ENCODE measurements around the gene GNB1L. TPM values are rescaled to one million over a fixed set of nuclear protein-coding genes. Genes with fewer than 3 reads are reported as not detected.

GNB1L gene
- total RNA-seq, 2 experiments from 2014 or later, result 3.0 to 6.5 TPM

DNA sequence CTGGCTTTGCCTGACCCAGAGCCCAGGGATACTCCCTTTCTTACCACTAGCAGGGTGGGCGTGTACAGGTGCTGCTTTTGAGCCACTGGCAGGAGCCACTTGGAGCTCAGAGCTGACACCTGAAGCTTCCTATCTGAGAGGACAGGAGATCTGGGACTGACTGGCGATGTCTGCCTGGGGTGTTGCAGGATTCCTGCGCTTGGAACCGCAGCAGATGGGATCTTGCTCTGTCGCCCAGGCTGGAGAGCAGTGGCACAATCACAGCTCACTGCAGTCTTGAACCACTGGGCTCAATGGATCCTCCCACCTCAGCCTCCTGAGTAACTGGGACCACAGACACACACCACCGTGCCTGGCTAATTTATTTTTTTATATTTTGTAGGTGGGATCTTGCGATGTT is 113.6 kb downstream of the GNB1L start:
- Mint-ChIP-seq H3K4me1 (ENCODE audit: low read depth) (no peaks in the 10 kb centered on the region), H3K9me3 (no peaks in the 10 kb centered on the region), H3K4me3 (no peak overlapping the region), H3K27me3 (no peaks in the 10 kb centered on the region), H3K27ac (no peak overlapping the region), H3K36me3 (ENCODE audit: low read depth) (no peaks in the 10 kb centered on the region)
- Histone ChIP-seq H3K4me1 (ENCODE audit: insufficient read depth, low read length) (no peaks in the 10 kb centered on the region), H3K27me3 (ENCODE audit: control insufficient read depth in 1 of 2, insufficient read depth in 2 of 2, low read length in 2 of 2) (no peaks in the 10 kb centered on the region), H3K9me3 (ENCODE audit: control insufficient read depth in 1 of 2, insufficient read depth in 1 of 2, low read length in 2 of 2) (no peaks in the 10 kb centered on the region), H3K36me3 (ENCODE audit: insufficient read depth, low read length) (no peaks in the 10 kb centered on the region), H3K4me3 (ENCODE audit: low read length) (no peak overlapping the region), H3K27ac (ENCODE audit: low read depth in 1 of 2, low read length in 2 of 2) (no peak overlapping the region)
- POLR2A ChIA-PET, result no interaction called here
- TF ChIP-seq, protein P1, sequence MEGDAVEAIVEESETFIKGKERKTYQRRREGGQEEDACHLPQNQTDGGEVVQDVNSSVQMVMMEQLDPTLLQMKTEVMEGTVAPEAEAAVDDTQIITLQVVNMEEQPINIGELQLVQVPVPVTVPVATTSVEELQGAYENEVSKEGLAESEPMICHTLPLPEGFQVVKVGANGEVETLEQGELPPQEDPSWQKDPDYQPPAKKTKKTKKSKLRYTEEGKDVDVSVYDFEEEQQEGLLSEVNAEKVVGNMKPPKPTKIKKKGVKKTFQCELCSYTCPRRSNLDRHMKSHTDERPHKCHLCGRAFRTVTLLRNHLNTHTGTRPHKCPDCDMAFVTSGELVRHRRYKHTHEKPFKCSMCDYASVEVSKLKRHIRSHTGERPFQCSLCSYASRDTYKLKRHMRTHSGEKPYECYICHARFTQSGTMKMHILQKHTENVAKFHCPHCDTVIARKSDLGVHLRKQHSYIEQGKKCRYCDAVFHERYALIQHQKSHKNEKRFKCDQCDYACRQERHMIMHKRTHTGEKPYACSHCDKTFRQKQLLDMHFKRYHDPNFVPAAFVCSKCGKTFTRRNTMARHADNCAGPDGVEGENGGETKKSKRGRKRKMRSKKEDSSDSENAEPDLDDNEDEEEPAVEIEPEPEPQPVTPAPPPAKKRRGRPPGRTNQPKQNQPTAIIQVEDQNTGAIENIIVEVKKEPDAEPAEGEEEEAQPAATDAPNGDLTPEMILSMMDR (IDR thresholded peaks at IDR 0.05), result no peak
- DNase-seq (no peak), ATAC-seq (ENCODE audit: poor library complexity) (no peak)
- CTCF ChIA-PET, result interaction anchor here (1.8 kb wide), 1 partner anchor 11 kb away, joined by 5 read pairs; no protein-coding TSS in a partner anchor
- intact Hi-C loops (cut with DNase I, micrococcal nuclease), result no loop called here

DNA sequence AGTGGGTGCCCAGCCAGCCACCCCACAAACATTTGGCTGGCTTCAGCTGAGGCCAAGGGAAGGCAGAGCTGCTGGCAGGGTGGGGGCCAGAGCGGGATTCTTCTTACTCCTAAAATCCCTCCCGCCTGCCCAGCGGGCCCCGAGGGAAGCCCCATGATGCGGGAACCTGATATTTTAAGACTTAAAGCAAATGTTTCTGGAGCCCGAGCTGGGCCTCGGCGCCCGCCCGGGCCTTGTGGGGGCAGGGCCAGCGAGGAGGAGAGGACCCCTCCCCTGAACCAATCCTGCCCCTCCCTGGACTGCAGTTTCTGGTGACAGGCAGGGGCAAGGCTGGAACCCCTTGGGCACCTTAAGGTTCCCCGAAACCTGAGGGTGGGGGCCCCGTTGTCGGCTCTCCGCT is 114.1 kb downstream of the GNB1L start:
- H3K9me3 Mint-ChIP-seq, result no peaks in the 10 kb centered on the region
- H3K27ac Mint-ChIP-seq, result no peak overlapping the region
- Histone ChIP-seq H3K27ac (ENCODE audit: low read depth in 1 of 2, low read length in 2 of 2) (no peak overlapping the region), H3K4me3 (ENCODE audit: low read length) (no peak overlapping the region), H3K4me1 (ENCODE audit: insufficient read depth, low read length) (no peaks in the 10 kb centered on the region), H3K9me3 (ENCODE audit: control insufficient read depth in 1 of 2, insufficient read depth in 1 of 2, low read length in 2 of 2) (no peaks in the 10 kb centered on the region), H3K36me3 (ENCODE audit: insufficient read depth, low read length) (no peaks in the 10 kb centered on the region), H3K27me3 (ENCODE audit: control insufficient read depth in 1 of 2, insufficient read depth in 2 of 2, low read length in 2 of 2) (no peaks in the 10 kb centered on the region)
- ChIA-PET CTCF (interaction anchor here (1.8 kb wide), 1 partner anchor 10 kb away, joined by 5 read pairs; no protein-coding TSS in a partner anchor), POLR2A (no interaction called here)
- ATAC-seq (ENCODE audit: poor library complexity) (no peak), DNase-seq (no peak)
- no peaks in the 10 kb centered on the region for H3K4me1 Mint-ChIP-seq (ENCODE audit: low read depth)
- TF ChIP-seq, protein P1 (IDR thresholded peaks at IDR 0.05), result no peak
- H3K36me3 Mint-ChIP-seq (ENCODE audit: low read depth), result no peaks in the 10 kb centered on the region
- intact Hi-C loops (cut with DNase I, micrococcal nuclease), result no loop called here
- H3K4me3 Mint-ChIP-seq, result no peak overlapping the region
- H3K27me3 Mint-ChIP-seq, result no peaks in the 10 kb centered on the region

DNA sequence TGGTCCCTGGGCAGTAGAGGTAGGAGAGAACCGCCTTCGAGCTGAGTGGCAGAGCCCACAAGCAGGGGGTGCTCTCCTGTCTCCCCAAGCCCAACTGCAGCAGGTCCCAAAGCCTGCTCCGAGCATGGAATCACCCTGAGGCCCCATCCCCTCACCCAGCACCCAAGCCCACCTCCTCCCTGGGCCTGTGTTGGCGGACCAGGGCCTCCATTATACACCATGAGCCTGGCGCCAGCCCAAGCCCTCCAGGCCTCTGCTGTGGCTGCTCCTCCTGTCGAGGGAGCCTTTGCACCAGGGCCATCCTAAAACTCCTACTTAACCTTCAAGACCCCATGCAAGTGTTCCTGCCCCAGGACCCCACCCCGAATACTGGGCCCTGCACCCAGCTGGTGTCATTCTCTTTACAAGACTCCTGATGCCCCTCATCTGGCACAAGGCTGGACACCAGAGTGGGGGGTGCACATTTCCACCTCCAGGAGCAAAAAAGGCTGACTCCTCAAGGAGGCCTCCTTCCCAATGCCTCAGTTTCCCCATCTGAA is 114.7 kb downstream of the GNB1L start:
- no peak overlapping the region for H3K27ac ChIP-seq (ENCODE audit: low read depth in 1 of 2, low read length in 2 of 2)
- no peaks in the 10 kb centered on the region for H3K27me3 Mint-ChIP-seq
- H3K9me3 Mint-ChIP-seq, result no peaks in the 10 kb centered on the region
- no peaks in the 10 kb centered on the region for H3K36me3 Mint-ChIP-seq (ENCODE audit: low read depth)
- H3K4me1 Mint-ChIP-seq (ENCODE audit: low read depth), result no peaks in the 10 kb centered on the region
- H3K36me3 ChIP-seq (ENCODE audit: insufficient read depth, low read length), result no peaks in the 10 kb centered on the region
- no peak for ATAC-seq (ENCODE audit: poor library complexity)
- H3K4me3 Mint-ChIP-seq, result no peak overlapping the region
- ChIA-PET POLR2A (no interaction called here), CTCF (interaction anchor here (1.8 kb wide), 1 partner anchor 9 kb away, joined by 5 read pairs; no protein-coding TSS in a partner anchor)
- H3K9me3 ChIP-seq (ENCODE audit: control insufficient read depth in 1 of 2, insufficient read depth in 1 of 2, low read length in 2 of 2), result no peaks in the 10 kb centered on the region
- no peak overlapping the region for H3K4me3 ChIP-seq (ENCODE audit: low read length)
- no peaks in the 10 kb centered on the region for H3K4me1 ChIP-seq (ENCODE audit: insufficient read depth, low read length)
- TF ChIP-seq, protein P1 (IDR thresholded peaks at IDR 0.05), result no peak
- intact Hi-C loops (cut with DNase I, micrococcal nuclease), result no loop called here
- no peaks in the 10 kb centered on the region for H3K27me3 ChIP-seq (ENCODE audit: control insufficient read depth in 1 of 2, insufficient read depth in 2 of 2, low read length in 2 of 2)
- no peak for DNase-seq
- H3K27ac Mint-ChIP-seq, result no peak overlapping the region
